Epithelial cell of esophagus (primary cell): Measurements from ENCODE around the gene TMEM40.

Experiments
- DNase-seq: peaks from one replicate; pipeline ENCODE4 v3.0.0; 2010; ENCODE audit warnings: low read depth
- H3K4me3 ChIP-seq: 2 replicates; pipeline ENCODE4 v1.5.1; 2011; ENCODE audit warnings: mild to moderate bottlenecking, low read length, control low read depth
- CTCF ChIP-seq: IDR thresholded peaks from 2 replicates; pipeline ENCODE4 v1.5.1; 2011; ENCODE audit warnings: low read depth, mild to moderate bottlenecking, low read length, control low read depth, inconsistent platforms; ENCODE audit not compliant: insufficient read depth; ENCODE audit errors: missing control alignments

The TMEM40 gene

GRCh38 chr3:12773030-12773709 is 14.1 kb upstream of the TMEM40 start:
- DNase-seq: no peak
- TF ChIP-seq CTCF: no peak
- H3K4me3 ChIP-seq: no peak overlapping the region

GRCh38 chr3:12772462-12772861 is 13.4 kb upstream of the TMEM40 start:
- TF ChIP-seq CTCF: no peak
- H3K4me3 ChIP-seq: no peak overlapping the region
- DNase-seq: no peak

GRCh38 chr3:12771236-12771635 is 12.2 kb upstream of the TMEM40 start:
- H3K4me3 ChIP-seq: no peak overlapping the region
- TF ChIP-seq CTCF: no peak
- no peak for DNase-seq

GRCh38 chr3:12769761-12770160 is 10.7 kb upstream of the TMEM40 start:
- no peak for TF ChIP-seq CTCF
- H3K4me3 ChIP-seq: no peak overlapping the region
- no peak for DNase-seq

GRCh38 chr3:12768579-12769527 is 9.8 kb upstream of the TMEM40 start:
- DNase-seq: no peak
- no peak overlapping the region for H3K4me3 ChIP-seq
- TF ChIP-seq CTCF: no peak

GRCh38 chr3:12766541-12766940 is 7.5 kb upstream of the TMEM40 start:
- no peak for TF ChIP-seq CTCF
- no peak for DNase-seq
- no peak overlapping the region for H3K4me3 ChIP-seq
